HG03060 (cell line): ENCODE measurements around the gene CEP72.
"Not testable (repeated sequence)": the region's sequence is repeated elsewhere in the genome, so short reads cannot be mapped to it uniquely, and the experiment has no call there.

Source experiments
- ATAC-seq: cut with Tn5 transposase; IDR thresholded peaks from one replicate; pipeline ENCODE4 v1.9.1; 2021; ENCODE audit warnings: low read depth, moderate number of reproducible peaks; ENCODE audit not compliant: unreplicated experiment

CEP72 gene

GRCh38 chr5:693271-694041 lies 81.3 kb downstream of the CEP72 start, which contains the start of gene TPPP:
Gene TPPP, minus strand, starts transcription at chr5:693352. Its CDS starts 15,292 bp downstream, at chr5:678060.
- ATAC-seq: not testable (repeated sequence)

- not testable (repeated sequence) for ATAC-seq
Measured at GRCh38 chr5:694042-694431, 81.9 kb downstream of the CEP72 start.

- ATAC-seq: not testable (repeated sequence)
Measured at GRCh38 chr5:695475-695874, 83.3 kb downstream of the CEP72 start.

- not testable (repeated sequence) for ATAC-seq
Measured at GRCh38 chr5:696191-696590, 84.1 kb downstream of the CEP72 start.

- ATAC-seq: not testable (repeated sequence)
Measured at GRCh38 chr5:696753-697702, 84.9 kb downstream of the CEP72 start.
